Fibroblast of lung (primary cell): ENCODE results near the gene RAB36.

Source experiments
- EZH2 ChIP-seq: IDR thresholded peaks from 2 replicates; pipeline ENCODE4 v1.5.1; 2012; ENCODE audit warnings: low read length, control low read depth, mild to moderate bottlenecking; ENCODE audit errors: missing control alignments
- TF ChIP-seq, protein P1 (sequence below), 2 donors: IDR thresholded peaks in 1 of 2; conservative IDR thresholded peaks in 1 of 2; 1 replicate in 1 of 2; 2 replicates in 1 of 2; pipeline ENCODE4 v1.5.1; 2011 to 2012; ENCODE audit warnings: low read length in 2 of 2, control low read depth in 1 of 2, inconsistent platforms in 1 of 2, low read depth in 1 of 2, mild to moderate bottlenecking in 1 of 2

DNA sequence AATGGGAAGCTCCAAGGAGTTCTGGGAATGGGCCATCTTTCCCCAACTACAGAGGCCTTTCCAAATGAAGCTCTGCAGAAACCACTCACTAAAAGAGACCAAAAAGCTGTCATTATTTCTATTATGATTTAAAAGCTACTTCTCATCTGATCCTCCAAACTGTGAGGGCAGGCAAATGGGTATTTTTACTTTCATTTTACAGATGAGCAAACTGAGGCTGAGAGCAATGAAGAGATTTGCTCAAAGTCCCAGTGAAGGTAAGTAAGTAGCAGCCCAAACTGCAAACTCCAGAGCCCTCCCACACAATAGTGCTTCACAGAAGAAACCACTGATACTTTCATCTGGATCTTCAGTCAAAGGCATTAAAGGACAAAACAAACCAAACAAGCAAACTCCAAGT lies 4.9 kb upstream of the RAB36 start:
- TF ChIP-seq, protein P1, sequence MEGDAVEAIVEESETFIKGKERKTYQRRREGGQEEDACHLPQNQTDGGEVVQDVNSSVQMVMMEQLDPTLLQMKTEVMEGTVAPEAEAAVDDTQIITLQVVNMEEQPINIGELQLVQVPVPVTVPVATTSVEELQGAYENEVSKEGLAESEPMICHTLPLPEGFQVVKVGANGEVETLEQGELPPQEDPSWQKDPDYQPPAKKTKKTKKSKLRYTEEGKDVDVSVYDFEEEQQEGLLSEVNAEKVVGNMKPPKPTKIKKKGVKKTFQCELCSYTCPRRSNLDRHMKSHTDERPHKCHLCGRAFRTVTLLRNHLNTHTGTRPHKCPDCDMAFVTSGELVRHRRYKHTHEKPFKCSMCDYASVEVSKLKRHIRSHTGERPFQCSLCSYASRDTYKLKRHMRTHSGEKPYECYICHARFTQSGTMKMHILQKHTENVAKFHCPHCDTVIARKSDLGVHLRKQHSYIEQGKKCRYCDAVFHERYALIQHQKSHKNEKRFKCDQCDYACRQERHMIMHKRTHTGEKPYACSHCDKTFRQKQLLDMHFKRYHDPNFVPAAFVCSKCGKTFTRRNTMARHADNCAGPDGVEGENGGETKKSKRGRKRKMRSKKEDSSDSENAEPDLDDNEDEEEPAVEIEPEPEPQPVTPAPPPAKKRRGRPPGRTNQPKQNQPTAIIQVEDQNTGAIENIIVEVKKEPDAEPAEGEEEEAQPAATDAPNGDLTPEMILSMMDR (conservative IDR thresholded peaks at IDR 0.05 in 1 of 2, IDR thresholded peaks at IDR 0.05 in 1 of 2; ENCODE audit: low read depth in 1 of 2, low read length in 2 of 2), result no peak
- TF ChIP-seq EZH2, result no peak
